ENCODE results near the gene FDXACB1. TPM values are rescaled to one million over a fixed set of nuclear protein-coding genes. Genes with fewer than 3 reads are reported as not detected.

The FDXACB1 gene
- total RNA-seq, 1 donor from 2014 or later = 1.8 TPM

GRCh38 chr11:111846063-111846462 is 32.9 kb downstream of the FDXACB1 start:
- DNase-seq (ENCODE audit: low read depth) = no peak

- no peak for DNase-seq (ENCODE audit: low read depth)
Measured at GRCh38 chr11:111845276-111846028, 33.5 kb downstream of the FDXACB1 start.

GRCh38 chr11:111843661-111844060 is 35.3 kb downstream of the FDXACB1 start:
- no peak for DNase-seq (ENCODE audit: low read depth)

DNA sequence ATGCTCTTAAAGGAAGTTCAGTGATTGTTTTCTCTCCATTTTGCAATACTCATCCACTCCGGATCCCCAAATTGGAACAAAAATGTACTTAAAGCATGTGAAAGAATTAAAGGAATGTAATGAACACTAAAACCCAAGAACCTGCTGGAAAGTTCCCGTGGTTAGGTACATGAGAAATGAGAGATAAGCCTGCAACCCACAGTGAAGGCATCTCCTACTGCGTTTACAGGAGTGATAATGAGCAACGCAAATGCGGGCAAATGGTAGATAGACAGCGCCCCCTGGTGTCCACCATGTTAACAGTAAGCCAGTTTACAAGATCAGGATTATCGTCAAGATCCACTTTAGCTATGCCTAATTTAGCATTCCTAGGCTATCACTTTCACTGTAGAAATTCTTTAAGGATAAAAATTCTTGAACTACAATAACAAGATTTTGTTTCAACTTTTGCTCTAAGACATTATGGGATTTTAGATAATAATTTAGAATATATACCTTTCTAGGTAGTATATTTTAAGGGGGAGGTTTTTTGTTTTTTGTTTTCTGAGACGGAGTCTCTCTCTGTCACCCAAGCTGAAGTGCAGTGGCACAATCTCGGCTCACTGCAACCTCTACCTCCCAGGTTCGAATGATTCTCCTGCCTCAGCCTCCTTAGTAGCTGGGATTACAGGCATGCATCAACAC is 37.5 kb downstream of the FDXACB1 start:
- DNase-seq (ENCODE audit: low read depth) = peak; percentile 79

DNA sequence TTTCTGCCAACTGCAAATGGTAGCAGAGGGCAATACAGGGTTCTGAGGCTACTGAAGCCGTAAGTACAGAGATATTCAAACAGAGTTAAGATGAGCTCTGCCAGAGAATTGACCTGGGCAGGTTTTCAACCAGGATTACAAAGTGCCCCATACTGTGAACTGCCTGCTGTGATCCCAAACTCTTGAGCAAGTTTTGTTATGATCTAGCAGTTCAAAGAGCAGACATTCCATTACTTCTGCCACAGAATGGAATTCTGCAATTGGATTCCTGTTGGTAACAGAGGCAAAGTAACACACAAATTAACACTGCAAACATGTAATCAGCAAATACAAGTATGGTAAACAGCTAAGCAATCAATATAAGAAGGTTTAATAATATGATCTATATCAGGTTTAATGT is 38.8 kb downstream of the FDXACB1 start:
- DNase-seq (ENCODE audit: low read depth) = no peak

DNA sequence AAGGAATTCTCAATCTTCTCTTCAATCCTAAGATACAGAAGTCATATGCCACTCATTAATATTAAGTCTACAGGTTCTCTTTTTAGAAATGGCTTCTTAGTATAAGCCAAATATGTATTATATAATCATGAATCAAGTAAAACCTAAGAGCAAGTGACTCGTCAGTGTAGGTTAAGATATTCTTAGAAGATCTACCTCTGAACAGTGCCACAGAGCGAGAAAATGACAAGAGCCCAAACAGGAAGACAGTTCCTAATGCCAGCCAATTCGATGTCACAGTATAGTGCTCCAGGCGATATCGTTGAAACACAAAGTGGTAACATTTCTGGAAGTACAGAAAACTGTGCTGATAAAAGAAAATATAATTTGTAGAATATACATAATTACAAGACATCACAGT is 40.9 kb downstream of the FDXACB1 start:
- DNase-seq (ENCODE audit: low read depth) = no peak

GRCh38 chr11:111837366-111837891 is 41.5 kb downstream of the FDXACB1 start:
- no peak for DNase-seq (ENCODE audit: low read depth)

- DNase-seq (ENCODE audit: low read depth) = no peak
Measured at GRCh38 chr11:111836721-111837120, 42.2 kb downstream of the FDXACB1 start.

DNA sequence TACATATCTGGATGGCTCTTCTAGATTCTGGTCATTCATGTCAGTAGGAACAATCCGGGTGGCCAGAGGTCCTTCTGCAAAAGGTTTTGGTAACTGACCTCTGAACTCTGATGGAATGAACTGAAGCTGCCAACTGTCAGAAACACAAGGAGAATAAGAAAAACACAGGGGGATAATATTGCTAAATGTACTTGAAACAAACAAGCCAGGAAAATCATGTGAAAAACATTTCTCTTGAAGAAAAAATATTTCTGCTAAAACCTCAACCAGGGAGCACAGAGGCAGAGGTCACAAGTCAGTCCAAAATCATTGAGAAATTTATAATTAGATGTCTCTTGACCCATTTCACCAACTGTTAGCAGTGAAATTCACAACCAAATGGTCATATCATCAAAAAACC is 42.8 kb downstream of the FDXACB1 start:
- DNase-seq (ENCODE audit: low read depth) = no peak

- no peak for DNase-seq (ENCODE audit: low read depth)
Measured at GRCh38 chr11:111835665-111836064, 43.3 kb downstream of the FDXACB1 start.

- no peak for DNase-seq (ENCODE audit: low read depth)
Measured at GRCh38 chr11:111834432-111835163, 44.4 kb downstream of the FDXACB1 start.

DNA sequence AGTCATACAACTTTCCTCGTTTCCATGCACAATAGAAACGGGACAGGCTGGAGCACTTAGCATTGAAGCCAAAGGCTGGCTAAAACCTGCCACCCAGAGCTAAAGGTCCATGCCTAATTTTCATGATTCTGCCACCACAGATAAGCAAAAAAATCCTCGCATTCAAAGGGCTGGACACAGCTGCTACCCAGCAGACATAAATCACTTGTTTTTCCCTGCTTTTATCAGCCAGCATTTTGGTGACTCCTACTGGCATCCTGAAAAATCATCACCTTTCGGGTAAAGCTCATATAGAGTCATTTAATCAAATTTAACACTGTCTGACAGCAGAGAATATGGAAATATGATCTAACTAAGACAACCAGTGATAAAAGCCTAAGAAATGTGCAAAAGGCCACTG is 45.4 kb downstream of the FDXACB1 start:
- DNase-seq (ENCODE audit: low read depth) = peak; percentile 29

DNA sequence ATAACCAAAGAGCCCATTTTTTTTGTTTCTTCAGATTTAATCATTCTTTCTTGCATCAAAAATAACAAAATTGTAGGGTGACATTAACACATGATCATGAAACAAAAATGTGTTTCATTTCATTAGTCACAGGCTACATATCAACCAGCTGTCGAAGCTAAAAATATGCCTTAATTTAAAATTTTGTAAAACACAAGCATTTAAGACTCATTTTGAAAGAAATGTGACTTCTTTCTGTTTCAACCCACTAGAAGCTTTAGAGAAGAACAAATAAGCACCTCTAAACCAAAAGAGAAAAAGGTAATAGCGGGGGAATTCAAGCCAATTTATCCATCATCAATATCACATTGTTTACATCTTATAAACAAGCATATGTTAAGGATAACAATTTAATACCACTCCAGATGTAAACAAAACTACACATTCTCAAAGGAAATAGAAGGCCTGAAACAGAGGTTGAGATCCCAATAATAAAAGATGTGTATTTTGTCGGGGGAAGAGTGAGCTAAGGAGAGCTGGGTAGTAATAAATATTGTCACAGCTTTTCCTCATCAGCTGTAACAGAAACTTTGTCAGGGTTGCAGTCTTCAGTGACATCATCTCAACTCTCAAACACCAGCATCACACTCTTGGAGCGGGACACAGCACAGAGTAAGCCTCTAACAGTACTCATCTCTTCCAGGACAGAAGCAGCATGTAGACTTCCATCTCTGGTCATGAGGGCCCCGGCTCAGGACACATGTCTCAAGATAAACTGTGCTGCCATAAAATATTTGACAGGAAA is 49.6 kb downstream of the FDXACB1 start:
- peak; percentile 20 for DNase-seq (ENCODE audit: low read depth)

DNA sequence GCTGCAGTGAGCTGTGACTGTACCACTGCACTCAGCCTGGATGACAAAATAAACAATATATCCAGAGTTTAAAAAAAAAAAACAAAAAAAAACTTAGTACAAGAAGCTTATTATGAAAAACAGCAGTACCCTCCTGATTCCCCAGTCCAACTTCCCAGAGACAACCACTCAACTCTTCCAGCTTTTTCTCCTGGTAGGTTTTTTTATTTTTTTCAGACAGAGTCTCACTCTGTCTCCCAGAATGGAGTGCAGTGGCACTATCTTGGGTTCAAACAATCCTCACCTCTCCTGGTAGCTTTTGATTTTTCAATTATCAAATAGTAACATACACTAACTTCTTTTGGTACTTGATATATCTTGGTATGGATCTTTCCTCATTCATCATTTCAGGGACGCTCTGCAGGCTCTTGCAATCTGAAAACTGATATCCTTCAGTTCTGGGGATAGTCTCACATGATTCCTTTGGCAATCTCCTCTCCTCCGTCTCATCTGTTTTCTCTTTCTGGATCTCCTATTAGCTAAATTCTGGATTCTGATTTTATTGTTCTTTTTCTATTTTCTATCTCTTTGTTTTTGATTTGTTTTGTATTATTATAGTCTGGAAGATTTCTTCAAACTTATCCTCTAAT is 52.5 kb downstream of the FDXACB1 start:
- DNase-seq (ENCODE audit: low read depth) = no peak

Other genes starting within 250 kb of the FDXACB1 start
- 12.7 and 15.7 TPM in 2 replicates for gene PPP2R1B, start 112.8 kb downstream of the FDXACB1 start, total RNA-seq
- gene ALG9, start 7.6 kb downstream of the FDXACB1 start, total RNA-seq = 27.8 and 33.0 TPM in 2 replicates
- 25.7 and 33.1 TPM in 2 replicates for gene CFAP68, start 376 bp upstream of the FDXACB1 start, total RNA-seq
- gene CRYAB, start 32.6 kb upstream of the FDXACB1 start, total RNA-seq = 182 and 268 TPM in 2 replicates
- 14.6 and 15.6 TPM in 2 replicates for gene HSPB2, start 33.6 kb upstream of the FDXACB1 start, total RNA-seq
- 0.70 and 1.7 TPM in 2 replicates for gene C11orf52, start 39.7 kb upstream of the FDXACB1 start, total RNA-seq
- 17.7 and 19.6 TPM in 2 replicates for gene DIXDC1, start 58.2 kb upstream of the FDXACB1 start, total RNA-seq
- 41.9 and 65.1 TPM in 2 replicates for gene DLAT, start 146.2 kb upstream of the FDXACB1 start, total RNA-seq
- 1.1 and 1.5 TPM in 2 replicates for gene PIH1D2, start 194.9 kb upstream of the FDXACB1 start, total RNA-seq
- 20.6 and 29.3 TPM in 2 replicates for gene NKAPD1, start 195.1 kb upstream of the FDXACB1 start, total RNA-seq
- 55.0 and 62.6 TPM in 2 replicates for gene TIMM8B, start 207.6 kb upstream of the FDXACB1 start, total RNA-seq
- gene SDHD, start 207.7 kb upstream of the FDXACB1 start, total RNA-seq = 107 and 123 TPM in 2 replicates